Panc1 (cell line): ENCODE measurements around the gene SV2C.

Experiments
- POLR2AphosphoS5 ChIP-seq: IDR thresholded peaks from 2 replicates; pipeline ENCODE4 v1.6.1; 2012; ENCODE audit warnings: mild to moderate bottlenecking, low read depth, low read length, moderate library complexity
- SIN3A ChIP-seq: IDR thresholded peaks from 2 replicates; pipeline ENCODE4 v1.6.1; 2012; ENCODE audit warnings: low read depth, mild to moderate bottlenecking, low read length, moderate library complexity, borderline replicate concordance; ENCODE audit not compliant: insufficient read depth
- TCF7L2 ChIP-seq: IDR thresholded peaks from 2 replicates; pipeline ENCODE4 v1.6.1; 2011; ENCODE audit warnings: mild to moderate bottlenecking, low read depth, low read length, inconsistent platforms
- TF ChIP-seq, protein P1 (sequence below): fragments of 450-650 bp; IDR thresholded peaks from 2 replicates; pipeline ENCODE4 v1.5.1; 2017; ENCODE audit warnings: mild to moderate bottlenecking
- TF ChIP-seq, protein P2 (sequence below), 2 experiments: IDR thresholded peaks; 2 replicates each; pipeline ENCODE4 v1.6.1; 2011 to 2012; ENCODE audit warnings: low read depth in 2 of 2, control low read depth in 1 of 2, low read length in 1 of 2, mild to moderate bottlenecking in 1 of 2, moderate library complexity in 1 of 2; ENCODE audit not compliant: insufficient read depth in 1 of 2

DNA sequence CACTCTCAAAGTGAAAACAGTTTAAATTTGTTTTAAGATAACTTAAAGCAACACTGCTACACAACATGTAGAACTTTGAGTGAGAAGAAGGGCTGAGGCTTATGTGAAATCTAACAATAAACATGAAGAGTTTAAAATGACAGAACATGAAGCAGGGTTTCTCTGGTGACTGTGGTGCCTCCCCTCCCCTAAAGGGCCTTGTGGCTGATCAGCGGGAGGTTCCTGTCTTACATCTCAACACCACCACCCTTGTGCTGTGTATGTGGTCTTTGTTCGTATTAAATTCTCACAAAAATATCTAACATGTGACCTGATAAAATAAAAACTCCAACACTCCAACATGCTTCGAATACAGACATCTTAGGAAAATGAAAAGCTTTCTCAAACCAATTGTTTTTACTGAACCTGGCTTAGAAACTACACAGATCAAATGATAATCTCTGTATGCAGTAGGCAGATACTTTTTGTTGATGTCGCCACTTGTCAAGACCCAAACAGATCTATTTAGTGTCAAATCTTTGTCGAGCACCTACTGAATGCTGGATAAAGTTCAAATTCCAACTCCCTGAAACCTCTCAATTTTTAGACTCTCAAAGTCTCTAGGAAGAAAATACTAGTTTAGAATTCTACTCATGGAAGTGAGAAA, 310.0 kb downstream of the SV2C start:
- TF ChIP-seq, protein P1, sequence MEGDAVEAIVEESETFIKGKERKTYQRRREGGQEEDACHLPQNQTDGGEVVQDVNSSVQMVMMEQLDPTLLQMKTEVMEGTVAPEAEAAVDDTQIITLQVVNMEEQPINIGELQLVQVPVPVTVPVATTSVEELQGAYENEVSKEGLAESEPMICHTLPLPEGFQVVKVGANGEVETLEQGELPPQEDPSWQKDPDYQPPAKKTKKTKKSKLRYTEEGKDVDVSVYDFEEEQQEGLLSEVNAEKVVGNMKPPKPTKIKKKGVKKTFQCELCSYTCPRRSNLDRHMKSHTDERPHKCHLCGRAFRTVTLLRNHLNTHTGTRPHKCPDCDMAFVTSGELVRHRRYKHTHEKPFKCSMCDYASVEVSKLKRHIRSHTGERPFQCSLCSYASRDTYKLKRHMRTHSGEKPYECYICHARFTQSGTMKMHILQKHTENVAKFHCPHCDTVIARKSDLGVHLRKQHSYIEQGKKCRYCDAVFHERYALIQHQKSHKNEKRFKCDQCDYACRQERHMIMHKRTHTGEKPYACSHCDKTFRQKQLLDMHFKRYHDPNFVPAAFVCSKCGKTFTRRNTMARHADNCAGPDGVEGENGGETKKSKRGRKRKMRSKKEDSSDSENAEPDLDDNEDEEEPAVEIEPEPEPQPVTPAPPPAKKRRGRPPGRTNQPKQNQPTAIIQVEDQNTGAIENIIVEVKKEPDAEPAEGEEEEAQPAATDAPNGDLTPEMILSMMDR = no peak
- TF ChIP-seq POLR2AphosphoS5 (no peak), TCF7L2 (no peak), SIN3A (no peak)
- TF ChIP-seq, protein P2, sequence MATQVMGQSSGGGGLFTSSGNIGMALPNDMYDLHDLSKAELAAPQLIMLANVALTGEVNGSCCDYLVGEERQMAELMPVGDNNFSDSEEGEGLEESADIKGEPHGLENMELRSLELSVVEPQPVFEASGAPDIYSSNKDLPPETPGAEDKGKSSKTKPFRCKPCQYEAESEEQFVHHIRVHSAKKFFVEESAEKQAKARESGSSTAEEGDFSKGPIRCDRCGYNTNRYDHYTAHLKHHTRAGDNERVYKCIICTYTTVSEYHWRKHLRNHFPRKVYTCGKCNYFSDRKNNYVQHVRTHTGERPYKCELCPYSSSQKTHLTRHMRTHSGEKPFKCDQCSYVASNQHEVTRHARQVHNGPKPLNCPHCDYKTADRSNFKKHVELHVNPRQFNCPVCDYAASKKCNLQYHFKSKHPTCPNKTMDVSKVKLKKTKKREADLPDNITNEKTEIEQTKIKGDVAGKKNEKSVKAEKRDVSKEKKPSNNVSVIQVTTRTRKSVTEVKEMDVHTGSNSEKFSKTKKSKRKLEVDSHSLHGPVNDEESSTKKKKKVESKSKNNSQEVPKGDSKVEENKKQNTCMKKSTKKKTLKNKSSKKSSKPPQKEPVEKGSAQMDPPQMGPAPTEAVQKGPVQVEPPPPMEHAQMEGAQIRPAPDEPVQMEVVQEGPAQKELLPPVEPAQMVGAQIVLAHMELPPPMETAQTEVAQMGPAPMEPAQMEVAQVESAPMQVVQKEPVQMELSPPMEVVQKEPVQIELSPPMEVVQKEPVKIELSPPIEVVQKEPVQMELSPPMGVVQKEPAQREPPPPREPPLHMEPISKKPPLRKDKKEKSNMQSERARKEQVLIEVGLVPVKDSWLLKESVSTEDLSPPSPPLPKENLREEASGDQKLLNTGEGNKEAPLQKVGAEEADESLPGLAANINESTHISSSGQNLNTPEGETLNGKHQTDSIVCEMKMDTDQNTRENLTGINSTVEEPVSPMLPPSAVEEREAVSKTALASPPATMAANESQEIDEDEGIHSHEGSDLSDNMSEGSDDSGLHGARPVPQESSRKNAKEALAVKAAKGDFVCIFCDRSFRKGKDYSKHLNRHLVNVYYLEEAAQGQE (IDR thresholded peaks at IDR 0.05; ENCODE audit: insufficient read depth in 1 of 2, low read depth in 2 of 2, low read length in 1 of 2) = no peak
